GM18519 (cell line): ENCODE measurements around the gene LRRC61.
A peak's percentile ranks its signal among the peaks of the same experiment; 100 is the strongest.

Experiments used
- ATAC-seq: cut with Tn5 transposase; IDR thresholded peaks from one replicate; pipeline ENCODE4 v1.9.1; 2021; ENCODE audit warnings: mild to moderate bottlenecking, moderate library complexity; ENCODE audit not compliant: unreplicated experiment, low FRiP score

LRRC61 gene

GRCh38 chr7:150368884-150369747 lies 46.0 kb downstream of the LRRC61 start:
- peak; percentile 8 for ATAC-seq

- no peak for ATAC-seq
Observed at GRCh38 chr7:150369748-150370501, 46.8 kb downstream of the LRRC61 start.

- no peak for ATAC-seq
Observed at GRCh38 chr7:150370612-150371071, 47.5 kb downstream of the LRRC61 start.

GRCh38 chr7:150371131-150371995 lies 48.2 kb downstream of the LRRC61 start:
- no peak for ATAC-seq

- ATAC-seq: no peak
Observed at GRCh38 chr7:150371996-150372270, 48.8 kb downstream of the LRRC61 start.

GRCh38 chr7:150372271-150373048 lies 49.3 kb downstream of the LRRC61 start:
- no peak for ATAC-seq

GRCh38 chr7:150373049-150373801 lies 50.1 kb downstream of the LRRC61 start:
- ATAC-seq: no peak

GRCh38 chr7:150374026-150374425 lies 50.9 kb downstream of the LRRC61 start:
- ATAC-seq: no peak

- ATAC-seq: no peak
Observed at GRCh38 chr7:150374472-150374871, 51.3 kb downstream of the LRRC61 start.

GRCh38 chr7:150375662-150376521 lies 52.7 kb downstream of the LRRC61 start:
- ATAC-seq: no peak

GRCh38 chr7:150376560-150376959 lies 53.4 kb downstream of the LRRC61 start:
- ATAC-seq: no peak

- ATAC-seq: no peak
Observed at GRCh38 chr7:150377196-150377595, 54.0 kb downstream of the LRRC61 start.

GRCh38 chr7:150377635-150378034 lies 54.5 kb downstream of the LRRC61 start:
- ATAC-seq: no peak

GRCh38 chr7:150378115-150378852 lies 55.1 kb downstream of the LRRC61 start:
- no peak for ATAC-seq

GRCh38 chr7:150378853-150379440 lies 55.8 kb downstream of the LRRC61 start, which contains the start of gene ZNF775:
Gene ZNF775, plus strand, starts transcription at chr7:150379330. Its CDS starts 9,141 bp downstream, at chr7:150388471.
- ATAC-seq: peak; percentile 79

- ATAC-seq: peak; percentile 14
Observed at GRCh38 chr7:150379441-150380379, 56.6 kb downstream of the LRRC61 start.
